GM18951 (cell line): Measurements from ENCODE around the gene PKHD1.

Source experiments
- POLR2A ChIP-seq: IDR thresholded peaks from 4 replicates; pipeline ENCODE4 v1.6.1; 2011; ENCODE audit warnings: mild to moderate bottlenecking; ENCODE audit not compliant: insufficient read length, insufficient read depth; ENCODE audit errors: extremely low read depth
- in situ Hi-C: fragments of 300-500 bp; cut with MboI; formaldehyde crosslinking; loops from one replicate; pipeline ENCODE4 v1.12.0; 2022; ENCODE audit warnings: low sequenced_read_pairs, mixed read lengths, inconsistent platforms; ENCODE audit not compliant: unreplicated experiment

The PKHD1 gene

GRCh38 chr6:51818520-51819022 lies 268.8 kb downstream of the PKHD1 start:
- TF ChIP-seq POLR2A = no peak
- in situ Hi-C loops = no loop called here

DNA sequence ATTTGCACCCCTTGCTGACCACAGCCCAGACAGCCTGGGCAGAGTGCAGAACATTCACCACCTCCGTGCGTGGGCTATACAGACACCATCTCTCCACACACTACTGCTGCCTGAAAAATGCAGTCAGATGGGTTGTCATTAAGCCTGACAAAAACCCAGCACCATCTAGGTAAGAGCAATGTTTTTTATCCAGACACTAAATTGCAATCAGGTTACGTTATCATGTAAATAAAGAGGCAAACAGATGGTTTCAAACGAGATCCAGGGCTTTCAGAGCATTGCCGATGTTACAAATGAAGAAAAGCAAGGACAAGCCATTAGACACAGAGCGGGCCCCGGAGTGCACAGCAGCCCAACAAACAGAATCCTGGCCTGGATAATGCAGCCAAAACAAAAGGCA lies 269.6 kb downstream of the PKHD1 start:
- no peak for TF ChIP-seq POLR2A
- in situ Hi-C loops = no loop called here

- in situ Hi-C loops = no loop called here
- TF ChIP-seq POLR2A = no peak
Measured at GRCh38 chr6:51814418-51814817, 273.0 kb downstream of the PKHD1 start.

GRCh38 chr6:51813904-51814303 lies 273.5 kb downstream of the PKHD1 start:
- in situ Hi-C loops = no loop called here
- TF ChIP-seq POLR2A = no peak

DNA sequence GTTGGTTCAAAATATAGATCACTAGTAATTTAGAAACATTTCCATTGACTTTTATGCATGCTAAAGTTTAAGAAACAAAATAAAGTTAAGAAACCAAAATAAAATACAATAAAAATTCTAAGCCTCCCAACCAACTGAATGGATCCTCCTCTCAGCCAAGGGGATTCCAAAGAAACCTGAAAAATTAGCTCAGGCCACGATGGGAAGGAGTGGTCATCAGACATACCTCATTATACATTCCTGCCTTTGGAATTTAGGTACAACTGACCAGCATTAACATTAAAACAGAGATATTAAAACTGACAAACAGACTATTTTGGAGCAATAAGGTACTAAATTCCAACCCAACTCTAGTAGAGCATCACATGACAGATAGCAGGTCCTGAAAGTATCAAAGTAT lies 275.2 kb downstream of the PKHD1 start:
- in situ Hi-C loops = no loop called here
- TF ChIP-seq POLR2A = no peak

GRCh38 chr6:51805517-51805916 lies 281.9 kb downstream of the PKHD1 start:
- in situ Hi-C loops = no loop called here
- no peak for TF ChIP-seq POLR2A

DNA sequence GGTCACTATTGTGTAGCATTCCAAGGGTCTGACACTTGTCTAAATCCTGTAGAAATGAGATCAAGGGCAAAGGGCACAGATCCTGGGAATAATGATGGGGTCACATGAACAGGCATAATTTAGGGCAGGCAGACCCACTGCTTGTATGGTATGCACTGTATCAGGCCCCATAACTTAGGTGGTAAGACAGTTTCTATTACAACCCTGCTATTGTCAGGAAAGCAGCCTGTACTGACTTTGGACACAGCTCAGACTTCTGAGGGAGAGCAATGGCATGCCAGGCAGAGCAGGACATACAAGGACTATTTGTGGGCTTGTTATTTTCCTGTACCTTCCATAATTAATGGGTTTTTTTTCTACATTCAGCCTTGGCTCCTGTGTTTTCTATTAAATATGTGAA lies 286.8 kb downstream of the PKHD1 start:
- in situ Hi-C loops = no loop called here
- no peak for TF ChIP-seq POLR2A

- in situ Hi-C loops = no loop called here
- TF ChIP-seq POLR2A = no peak
Measured at GRCh38 chr6:51793393-51793792, 294.0 kb downstream of the PKHD1 start.

- in situ Hi-C loops = no loop called here
- no peak for TF ChIP-seq POLR2A
Measured at GRCh38 chr6:51792273-51793030, 295.0 kb downstream of the PKHD1 start.

DNA sequence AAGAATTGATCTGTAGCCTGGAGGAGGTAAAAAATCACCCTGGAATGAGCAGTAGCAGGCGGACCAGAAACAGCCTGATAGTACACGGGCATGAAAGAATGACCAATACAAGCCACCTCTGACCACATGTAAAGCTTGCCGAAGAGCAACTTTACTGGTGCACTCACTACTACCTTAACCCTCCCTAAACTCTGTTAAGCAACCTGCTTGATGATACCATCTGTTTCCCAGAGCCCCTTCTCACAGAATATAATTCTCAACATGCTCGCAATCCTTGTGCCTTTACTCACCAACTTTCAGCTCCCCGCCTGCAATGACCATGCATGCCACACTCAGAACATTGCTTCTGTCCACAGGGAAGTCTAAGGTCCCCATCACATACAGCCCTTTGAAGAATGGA lies 296.5 kb downstream of the PKHD1 start:
- TF ChIP-seq POLR2A = no peak
- in situ Hi-C loops = no loop called here

DNA sequence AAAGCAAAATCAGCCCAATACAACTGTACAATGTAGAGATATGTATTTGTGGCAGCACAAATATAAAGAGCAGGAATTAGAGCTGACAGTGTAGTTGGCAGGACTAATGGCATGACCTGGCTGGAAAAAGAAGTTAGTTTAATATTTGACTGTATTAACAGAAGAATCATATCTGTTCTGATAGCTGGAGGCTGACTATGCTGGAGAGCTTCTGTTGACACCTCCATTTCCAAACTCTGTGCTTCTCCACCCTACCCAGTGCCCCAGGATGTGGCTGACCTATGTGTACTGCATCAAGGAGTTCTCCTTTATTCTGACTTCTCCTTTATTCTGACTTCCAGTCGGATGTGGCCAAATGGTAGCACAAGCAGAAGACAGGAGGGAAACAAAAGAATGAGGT lies 299.3 kb downstream of the PKHD1 start:
- TF ChIP-seq POLR2A = no peak
- in situ Hi-C loops = no loop called here

DNA sequence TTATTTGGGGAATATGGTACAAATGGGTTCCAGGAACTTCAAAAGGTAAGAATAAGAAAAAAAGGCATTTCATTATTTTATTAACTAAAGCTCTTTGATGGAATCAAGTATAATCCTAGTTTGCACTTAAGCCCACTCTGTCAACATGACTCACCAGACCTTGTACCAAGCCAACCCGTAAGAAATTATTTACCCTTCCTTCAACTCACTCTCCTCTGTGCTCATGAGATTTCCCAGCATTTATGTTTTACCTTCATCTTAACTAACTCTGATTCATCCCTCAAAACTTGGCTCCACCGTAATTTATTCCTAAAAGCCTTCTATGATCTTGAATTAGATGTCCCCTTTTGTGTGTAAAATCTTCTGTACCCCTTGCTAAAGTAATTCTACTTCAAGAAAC lies 308.7 kb downstream of the PKHD1 start:
- in situ Hi-C loops = no loop called here
- TF ChIP-seq POLR2A = no peak

GRCh38 chr6:51777618-51778017 lies 309.8 kb downstream of the PKHD1 start:
- in situ Hi-C loops = no loop called here
- TF ChIP-seq POLR2A = no peak
